HG03378 (cell line): ENCODE results near the gene CD8B.

ENCODE experiments used
- ATAC-seq: cut with Tn5 transposase; IDR thresholded peaks from one replicate; pipeline ENCODE4 v1.9.1; 2021; ENCODE audit warnings: mild to moderate bottlenecking, moderate library complexity; ENCODE audit not compliant: unreplicated experiment

Gene CD8B

DNA sequence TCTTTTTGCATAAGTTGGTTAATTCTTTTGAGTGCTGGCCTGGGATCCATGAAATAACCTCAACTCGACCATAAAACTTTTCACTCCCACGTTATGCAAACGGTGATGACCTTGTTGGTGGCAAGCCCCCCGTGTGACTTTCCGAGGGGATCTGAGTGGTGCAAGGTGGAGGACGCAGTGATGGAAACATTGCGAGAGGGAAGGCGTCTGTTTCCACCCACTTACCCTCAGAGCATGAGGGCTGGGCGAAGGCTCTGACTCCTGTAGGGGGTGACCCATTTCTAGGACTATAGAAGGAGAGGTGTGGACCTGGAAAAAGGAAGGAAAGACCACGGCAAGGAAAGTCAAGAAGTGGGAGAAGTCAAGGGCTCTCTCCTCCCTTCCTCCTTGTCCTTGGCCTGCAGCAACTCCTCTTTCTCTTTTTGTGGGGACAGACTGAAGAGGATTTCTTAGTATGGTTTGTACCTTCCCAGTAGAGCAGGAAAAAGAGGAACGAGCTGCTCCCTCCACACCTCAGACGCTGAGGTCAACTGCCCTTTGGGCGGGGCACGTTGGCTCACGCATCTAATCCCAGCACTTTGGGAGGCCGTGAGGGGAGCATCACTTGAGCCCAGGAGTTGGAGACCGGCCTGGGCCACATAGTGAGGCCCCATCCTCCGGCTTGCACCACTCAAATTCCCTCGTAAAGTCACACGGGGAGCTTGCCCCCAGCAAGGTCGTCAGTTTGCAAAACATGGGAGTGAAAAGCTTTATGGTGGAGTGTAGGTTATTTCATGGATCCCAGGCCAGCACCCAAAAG is 55.4 kb downstream of the CD8B start:
- ATAC-seq = no peak

DNA sequence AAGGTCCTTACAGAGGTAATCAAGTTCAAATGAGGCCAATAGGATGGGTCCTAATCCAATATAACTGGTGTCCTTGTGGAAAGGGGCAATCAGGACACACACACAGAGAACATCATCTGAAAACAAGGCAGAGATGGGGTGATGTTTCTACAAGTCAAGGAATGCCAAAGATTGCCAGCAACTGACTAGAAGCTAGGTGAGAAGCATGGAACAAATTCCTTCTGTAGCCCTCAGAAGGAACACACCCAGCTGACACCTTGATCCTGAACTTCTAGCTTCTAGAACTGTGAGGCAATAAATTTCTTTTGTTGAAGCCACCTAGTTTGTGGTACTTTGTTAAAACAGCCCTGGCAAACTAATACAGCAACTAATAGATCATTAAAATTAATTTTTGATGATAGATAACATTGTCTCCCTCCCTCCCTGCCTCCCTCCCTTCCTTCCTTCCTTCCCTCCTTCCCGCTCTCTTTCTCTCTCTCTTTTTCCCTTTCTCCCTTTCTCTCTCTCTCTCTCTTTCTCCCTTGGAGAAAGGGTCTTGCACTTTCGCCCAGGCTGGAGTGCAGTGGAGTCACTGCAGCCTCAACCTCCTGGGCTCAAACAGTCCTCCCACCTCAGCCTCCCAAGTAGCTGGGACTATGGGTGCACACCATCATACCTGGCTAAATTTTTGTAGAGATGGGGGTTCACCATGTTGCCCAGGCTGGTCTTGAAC is 60.7 kb downstream of the CD8B start:
- no peak for ATAC-seq

DNA sequence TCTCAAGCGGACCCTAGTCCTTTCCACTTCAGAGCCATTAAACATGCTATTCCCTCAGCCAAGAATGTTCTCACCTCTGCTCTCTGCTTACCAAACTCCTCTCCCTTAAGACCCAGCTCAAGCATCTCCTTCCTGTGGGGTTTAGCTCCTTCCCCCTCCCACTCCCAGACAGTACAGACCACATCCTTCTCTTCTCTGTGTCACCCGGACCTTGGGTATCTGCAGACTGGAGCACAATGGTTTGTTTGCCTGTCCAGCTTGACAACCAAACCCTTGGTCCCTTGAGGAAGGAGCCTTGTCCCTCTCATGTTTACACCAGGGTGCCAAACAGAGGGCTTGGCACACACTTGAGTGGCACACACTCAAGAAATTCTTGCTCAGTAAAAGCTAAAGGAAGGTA is 66.8 kb downstream of the CD8B start:
- no peak for ATAC-seq

DNA sequence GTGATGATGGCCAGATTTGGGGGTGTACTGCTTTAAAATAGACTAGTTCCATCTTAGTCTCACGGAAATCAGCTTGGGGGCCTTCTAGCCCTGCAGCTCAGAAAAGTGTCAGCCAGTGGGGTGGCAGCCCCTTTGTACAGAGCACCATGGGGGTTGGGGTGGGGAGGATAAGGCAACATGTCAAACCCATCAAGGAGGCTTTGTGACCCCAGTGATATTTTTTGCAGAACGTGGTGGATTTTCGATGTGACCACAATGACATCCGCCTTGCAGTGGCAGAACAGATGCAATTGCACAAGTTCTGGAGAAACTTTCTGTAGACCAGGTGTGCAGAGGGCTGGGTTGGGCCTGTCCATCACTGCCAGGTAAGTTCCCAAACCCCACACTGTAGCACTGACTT is 67.9 kb downstream of the CD8B start:
- no peak for ATAC-seq

DNA sequence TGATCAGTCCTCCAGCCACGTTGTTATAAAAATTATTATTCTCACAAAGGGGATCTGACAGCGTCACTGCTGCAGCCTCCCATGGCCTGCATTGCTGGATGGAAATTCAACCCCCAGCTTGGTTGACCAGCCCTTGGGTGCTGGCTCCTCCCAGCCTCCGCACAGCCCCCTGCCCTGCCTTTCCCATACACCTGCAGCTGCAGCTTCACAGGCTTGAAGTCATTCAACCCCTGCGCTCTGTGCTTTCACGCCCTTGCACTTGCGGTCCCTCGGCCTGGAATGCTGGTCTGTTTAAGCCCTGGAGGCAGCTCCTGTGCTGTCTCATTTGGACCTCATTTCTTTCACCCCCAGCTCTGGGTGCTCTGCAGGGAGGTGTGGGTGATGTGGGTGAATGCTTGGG is 70.1 kb downstream of the CD8B start:
- no peak for ATAC-seq

DNA sequence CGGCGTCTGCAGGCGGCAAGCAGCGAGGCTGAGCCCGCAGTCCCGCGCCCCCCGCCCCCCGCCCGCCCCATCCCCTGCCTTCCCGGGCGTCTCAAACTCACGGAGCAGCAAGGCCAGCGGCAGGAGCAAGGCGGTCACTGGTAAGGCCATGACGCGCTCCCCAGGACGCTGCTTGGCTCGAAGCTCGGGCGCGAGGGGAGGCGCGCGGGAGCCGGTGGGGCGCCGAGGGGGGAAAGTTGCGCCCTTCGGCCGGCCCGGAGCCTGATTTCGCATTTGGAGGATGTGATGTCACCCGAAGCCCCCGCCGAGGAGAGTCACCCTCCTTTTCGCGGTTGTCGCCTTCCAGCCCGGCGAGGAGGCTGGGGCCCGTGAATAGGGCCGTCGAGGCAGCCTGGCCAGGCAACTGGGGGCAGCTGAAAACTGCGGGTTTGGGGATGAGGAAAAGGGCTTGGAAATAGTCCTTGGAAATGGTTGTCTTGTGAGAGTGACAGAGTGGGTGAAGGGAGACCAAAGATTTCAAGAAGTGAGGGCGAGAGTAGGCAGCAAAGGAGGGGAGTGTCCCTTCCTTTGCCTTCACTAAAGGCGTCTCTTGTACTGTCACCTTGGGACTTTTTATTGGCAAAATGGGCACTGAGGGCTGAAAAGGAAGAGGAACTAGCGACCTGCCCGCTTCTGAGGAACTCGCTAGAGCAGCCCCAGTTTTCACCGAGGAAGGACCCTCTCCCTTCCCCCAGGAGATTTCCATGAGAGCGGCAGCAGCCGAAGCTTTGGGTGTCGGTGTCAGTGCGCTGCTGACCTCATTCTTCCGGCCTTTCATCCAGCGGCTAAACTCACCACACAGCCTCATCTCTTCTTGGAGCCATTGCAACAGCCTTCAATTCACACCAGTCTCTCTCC is 70.8 kb downstream of the CD8B start, which contains the start of gene CD8A:
TSS of gene CD8A (minus strand) at position 238 of the 897 bp plus-strand sequence. CDS start at position 150, 88 bp downstream.
- ATAC-seq = no peak

DNA sequence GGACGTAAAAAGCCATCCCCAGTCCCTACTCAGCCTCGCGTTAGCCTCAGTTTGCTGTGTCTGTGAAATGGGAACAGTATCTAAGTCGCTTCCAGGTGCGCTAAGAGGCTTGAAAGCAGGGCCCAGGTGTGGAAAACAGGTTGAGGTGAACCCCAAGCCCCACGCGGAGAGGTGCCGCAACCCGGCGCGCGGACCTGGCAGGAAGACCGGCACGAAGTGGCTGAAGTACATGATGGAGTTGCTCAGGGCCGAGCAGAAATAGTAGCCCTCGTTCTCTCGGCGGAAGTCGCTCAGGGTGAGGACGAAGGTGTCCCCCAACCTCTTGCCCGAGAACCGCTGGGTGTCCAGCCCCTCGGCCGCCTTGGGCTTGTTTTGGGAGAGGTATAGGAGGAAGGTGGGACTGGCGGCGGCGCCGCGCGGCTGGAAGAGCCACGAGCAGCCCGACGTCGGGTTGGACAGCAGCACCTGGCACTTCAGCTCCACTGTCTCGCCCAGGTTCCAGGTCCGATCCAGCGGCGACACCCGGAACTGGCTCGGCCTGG is 71.5 kb downstream of the CD8B start:
- no peak for ATAC-seq

DNA sequence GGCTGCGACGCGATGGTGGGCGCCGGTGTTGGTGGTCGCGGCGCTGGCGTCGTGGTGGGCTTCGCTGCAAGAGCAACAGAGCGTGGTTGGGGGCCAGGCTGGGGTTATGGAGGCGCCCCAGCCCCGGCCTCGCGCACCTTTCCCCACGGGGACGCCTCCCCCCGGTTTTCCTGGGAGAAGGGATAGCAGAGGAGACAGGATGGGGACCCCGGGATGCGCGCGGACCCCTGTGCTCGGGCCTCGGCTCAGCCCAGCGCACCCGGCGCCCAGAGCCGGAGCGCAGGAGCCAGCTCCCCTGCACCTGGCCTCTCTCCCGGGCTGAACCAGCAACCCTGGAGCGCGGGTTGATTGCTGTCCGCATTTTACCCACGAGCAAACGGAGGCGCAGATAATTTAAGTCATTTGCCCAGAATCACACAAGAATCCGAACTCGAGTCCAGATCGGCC is 72.0 kb downstream of the CD8B start:
- ATAC-seq = no peak

DNA sequence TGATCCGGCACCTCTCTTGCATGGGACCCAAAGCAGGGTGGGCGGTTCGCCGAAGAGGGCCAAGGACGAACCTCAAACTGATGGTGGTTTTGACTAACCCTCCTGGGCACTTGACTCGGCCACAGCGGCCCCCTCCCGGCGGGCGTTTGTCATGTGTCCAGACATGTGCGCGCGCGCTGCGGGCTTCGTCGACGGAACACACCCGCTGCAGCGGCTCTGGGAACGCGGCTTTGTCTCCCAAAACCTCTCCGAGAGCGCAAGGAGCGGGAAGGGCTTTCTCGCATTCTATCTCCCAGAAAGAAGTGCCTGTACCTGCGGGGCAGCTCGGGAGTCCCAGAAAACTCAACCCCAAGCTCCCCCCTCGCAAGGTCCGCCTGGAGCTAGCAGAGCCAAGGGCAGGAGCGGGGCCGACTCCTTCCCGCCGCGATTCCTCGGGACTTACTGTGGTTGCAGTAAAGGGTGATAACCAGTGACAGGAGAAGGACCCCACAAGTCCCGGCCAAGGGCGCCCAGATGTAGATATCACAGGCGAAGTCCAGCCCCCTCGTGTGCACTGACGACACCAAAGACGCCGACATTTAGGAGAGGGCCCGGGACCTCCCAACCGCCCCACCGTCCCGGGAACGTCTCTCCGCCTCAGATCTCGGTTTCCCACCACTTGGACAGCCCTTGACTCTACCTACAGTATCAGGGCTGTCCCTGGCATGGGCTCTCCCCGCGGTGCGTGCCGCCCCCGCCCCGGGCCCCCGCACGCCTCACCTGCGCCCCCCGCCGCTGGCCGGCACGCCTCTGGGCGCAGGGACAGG is 72.6 kb downstream of the CD8B start:
- no peak for ATAC-seq

DNA sequence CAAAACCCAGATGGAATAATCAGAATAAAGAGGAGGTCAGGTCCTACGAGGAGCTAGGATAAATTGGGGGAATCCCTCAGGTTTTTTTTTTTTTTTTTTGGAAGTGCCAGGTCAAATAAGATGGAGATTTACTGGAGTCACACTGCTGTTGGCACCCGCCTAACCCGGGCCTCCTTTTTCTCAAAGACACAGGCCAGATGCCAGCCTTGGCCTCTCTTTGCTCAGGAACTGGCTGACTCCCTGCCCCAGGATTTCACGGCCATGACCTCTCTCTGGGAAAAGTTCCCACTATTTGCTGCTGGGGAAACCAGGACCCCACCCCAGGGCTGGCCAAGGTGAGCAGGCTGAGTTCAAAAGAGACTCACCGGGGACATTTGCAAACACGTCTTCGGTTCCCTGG is 73.5 kb downstream of the CD8B start:
- ATAC-seq = no peak

DNA sequence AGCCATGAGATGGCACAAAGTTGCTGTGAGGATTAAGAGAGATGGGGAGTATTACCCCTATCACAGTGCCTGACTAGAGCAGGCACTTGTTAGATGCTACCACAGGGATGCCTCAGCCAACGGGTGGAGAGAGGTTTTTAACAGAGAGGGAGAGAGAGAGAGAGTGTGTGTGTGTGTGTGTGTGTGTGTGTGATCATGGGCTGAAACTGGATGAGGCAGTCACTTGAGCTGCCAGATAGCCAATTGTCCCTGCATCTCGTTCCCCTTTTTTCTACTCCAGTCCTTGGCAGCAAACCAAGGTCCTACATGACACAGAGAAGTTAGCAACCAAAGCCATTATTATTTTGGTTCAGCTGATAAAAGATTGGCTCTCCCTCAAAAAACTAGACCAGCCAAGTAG is 74.0 kb downstream of the CD8B start:
- no peak for ATAC-seq

DNA sequence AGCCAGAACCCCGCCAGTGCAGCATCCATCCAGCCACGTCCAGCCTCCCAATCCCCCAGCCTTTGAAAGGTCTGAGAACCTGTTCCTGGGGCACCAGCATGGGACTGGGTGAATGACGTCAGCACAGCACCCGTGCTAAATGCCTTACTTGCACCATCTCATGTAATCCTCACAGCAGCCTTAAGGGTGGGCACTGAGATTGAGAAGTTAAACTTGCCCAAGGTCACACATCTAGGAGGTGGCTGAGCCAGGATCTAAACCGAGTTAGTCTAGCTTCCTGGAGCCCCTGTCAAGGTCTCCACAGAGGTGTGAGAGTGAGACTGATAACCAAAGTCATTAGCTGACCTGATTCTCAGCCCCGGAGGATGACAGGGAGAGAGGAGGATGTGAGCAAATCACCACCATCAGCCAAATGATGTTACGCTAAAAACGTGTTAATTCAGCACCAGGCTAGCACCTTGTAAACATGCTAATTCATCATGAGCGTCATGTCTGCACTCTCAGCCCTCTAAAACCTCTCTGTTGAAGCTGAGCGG is 75.6 kb downstream of the CD8B start:
- no peak for ATAC-seq

DNA sequence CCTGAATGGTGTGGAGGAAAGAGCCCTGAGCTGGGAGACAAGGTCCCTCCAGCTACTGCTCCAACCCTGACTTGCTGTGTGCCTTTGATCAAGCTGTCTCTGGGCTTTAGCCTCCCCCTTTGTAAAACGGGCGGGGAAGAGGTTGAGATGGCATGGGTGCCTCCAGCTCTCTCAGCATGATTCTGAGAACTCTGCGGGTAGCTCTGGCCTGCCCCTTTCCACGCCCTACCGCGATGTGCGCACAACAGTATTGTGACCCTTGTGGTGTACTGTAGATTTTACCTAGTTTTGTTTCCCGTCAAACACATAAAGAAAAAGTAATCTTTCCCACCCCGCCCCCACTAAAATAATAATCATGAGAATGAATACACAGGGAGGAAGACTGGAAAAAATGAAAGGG is 76.2 kb downstream of the CD8B start:
- no peak for ATAC-seq

DNA sequence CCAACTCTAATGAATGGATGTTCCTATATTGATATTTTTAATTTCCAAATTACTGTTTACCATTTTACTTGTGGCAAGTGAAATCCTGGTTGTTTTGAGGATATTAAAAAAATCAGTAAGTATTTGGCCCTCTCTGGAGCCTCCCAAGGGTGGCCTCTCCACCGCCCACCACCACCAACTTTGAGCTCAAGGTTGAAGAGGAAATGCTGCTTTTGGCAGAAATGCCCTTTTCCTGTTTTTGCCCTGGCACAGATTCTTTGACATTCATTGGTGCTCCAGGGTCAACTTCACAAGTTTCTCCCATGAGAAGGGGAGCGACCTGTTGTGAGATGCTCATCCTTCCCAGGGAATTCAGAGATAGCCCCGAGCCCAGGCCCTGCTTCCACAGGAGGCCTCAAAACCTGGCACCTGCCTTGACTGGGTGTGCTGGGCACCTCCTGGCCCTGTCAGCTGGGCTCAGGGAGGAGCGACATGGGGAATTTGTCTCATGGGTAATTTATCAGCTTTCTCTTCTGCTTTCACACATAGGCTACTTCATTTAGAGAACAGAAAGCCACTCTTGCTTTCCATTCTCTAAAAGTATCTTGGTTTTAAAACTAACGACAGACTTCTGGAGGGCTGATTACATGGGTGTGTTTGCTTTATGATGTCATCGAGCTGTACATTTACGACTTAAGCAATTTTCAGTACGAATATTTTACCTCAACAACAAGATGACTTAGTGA is 77.9 kb downstream of the CD8B start:
- peak; percentile 96 for ATAC-seq

DNA sequence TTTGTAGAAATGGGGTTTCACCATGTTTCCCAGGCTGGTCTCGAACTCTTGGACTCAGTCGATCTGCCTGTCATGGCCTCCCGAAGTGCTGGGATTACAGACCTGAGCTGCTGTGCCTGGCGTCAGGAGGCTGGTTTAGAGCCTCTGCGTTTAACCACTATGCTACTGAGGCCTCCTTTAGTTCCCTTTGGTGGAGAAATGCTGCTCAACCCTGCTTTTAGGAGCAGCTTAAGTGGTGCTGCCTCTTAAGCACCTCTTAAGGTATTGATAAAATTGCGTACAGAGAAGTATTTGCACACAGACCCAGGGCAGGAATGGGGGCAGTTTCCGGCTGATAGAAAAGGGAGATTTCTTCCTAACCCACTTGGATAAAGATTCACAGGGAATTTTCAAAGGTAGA is 78.9 kb downstream of the CD8B start:
- ATAC-seq = no peak

DNA sequence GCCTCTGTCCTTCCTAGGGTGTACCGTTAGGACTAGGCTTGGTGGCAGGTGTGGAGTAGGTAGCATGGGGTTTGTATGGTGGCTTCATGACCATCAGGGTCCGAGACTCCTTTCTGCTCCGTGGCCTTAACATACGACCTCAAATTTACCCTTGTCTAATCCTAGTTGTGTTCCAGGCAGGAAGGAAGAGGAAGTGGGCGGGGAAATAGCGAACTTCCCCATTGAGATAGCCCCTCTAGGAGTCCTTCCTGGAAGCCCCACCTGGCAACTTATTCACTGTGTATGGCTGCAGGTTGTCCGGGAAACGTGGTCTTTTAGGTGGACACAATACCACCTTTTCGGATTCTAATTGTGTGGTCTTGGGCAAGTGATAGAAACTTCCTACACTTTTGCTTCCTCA is 80.3 kb downstream of the CD8B start:
- ATAC-seq = no peak

DNA sequence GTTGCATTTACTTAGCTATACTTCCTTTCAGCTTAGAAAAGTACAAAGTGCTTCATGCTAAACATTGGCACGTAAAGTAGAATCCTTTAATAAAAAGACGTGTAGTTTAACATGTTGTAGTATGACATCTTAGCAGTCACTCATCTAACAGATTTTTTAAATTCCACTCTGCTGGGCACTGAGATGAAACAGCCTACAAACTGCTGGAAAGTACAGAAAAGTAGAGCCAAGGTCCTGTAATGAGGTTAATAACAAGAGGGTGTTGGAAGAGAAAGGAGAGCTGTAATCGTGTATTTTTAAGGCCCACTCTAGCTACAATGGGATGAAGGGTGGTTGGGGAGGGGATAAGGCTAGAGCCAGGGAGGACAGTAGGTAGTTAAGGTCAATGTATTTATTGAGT is 81.7 kb downstream of the CD8B start:
- no peak for ATAC-seq

DNA sequence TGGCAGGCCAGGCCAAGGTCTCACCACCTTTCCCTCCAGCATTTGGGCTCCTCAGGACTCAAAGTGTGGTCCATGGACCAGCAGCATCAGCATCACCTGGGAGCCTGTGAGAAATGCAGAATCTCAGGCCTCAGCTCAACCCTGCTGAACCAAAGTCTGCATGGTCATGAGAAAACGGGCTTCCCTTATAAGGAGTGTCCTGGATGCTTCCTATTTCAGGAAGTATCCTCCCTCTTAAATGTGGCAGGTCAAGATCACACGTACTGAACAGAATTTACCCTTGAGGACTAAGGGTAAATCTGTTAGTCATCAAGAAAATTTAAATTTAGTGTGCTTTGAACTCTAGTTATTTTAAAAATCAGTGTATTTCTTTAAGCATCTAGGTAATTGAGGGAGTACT is 82.7 kb downstream of the CD8B start:
- ATAC-seq = no peak

DNA sequence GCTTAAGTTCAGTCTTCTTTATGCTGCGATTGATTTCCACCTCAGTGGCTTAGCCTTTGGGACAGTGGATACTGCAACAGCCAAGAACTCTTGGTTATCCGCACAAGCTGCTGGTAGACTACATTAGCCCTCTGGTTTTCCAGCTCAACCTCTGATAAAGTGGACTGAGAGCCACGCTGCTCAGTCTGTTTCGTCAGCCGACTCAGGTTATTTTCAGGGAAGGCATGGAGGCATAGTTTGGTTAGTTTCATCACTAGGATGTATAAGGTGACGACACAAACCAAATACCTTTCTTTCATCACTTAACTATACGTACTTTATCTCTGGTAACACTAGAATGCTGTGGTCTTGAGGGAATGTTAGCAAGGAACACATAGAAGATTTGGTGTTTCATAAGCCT is 85.2 kb downstream of the CD8B start:
- ATAC-seq = no peak
